Osteocyte (in vitro differentiated cells): ENCODE measurements around the gene ALPI. TPM values are rescaled to one million over a fixed set of nuclear protein-coding genes. Genes with fewer than 3 reads are reported as not detected.
A peak's percentile ranks its signal among the peaks of the same experiment; 100 is the strongest.

Source experiments
- DNase-seq: peaks from one replicate; pipeline ENCODE4 v3.0.0; 2021; ENCODE audit warnings: mixed read lengths; ENCODE audit not compliant: unreplicated experiment; ENCODE audit errors: extremely low spot score
- H3K27ac Mint-ChIP-seq: one replicate; pipeline ENCODE4 v1.8.0; 2021; ENCODE audit warnings: mild to moderate bottlenecking, mixed read lengths; ENCODE audit not compliant: unreplicated experiment
- H3K27me3 Mint-ChIP-seq: one replicate; pipeline ENCODE4 v1.8.0; 2021; ENCODE audit warnings: mixed read lengths; ENCODE audit not compliant: unreplicated experiment
- H3K36me3 Mint-ChIP-seq: one replicate; pipeline ENCODE4 v1.8.0; 2021; ENCODE audit warnings: mixed read lengths; ENCODE audit not compliant: unreplicated experiment
- H3K4me1 Mint-ChIP-seq: one replicate; pipeline ENCODE4 v1.8.0; 2021; ENCODE audit warnings: mixed read lengths; ENCODE audit not compliant: unreplicated experiment
- H3K4me3 Mint-ChIP-seq: one replicate; pipeline ENCODE4 v1.8.0; 2021; ENCODE audit warnings: mild to moderate bottlenecking, moderate library complexity, mixed read lengths; ENCODE audit not compliant: unreplicated experiment
- H3K9me3 Mint-ChIP-seq: one replicate; pipeline ENCODE4 v1.8.0; 2021; ENCODE audit warnings: mixed read lengths; ENCODE audit not compliant: unreplicated experiment
- total RNA-seq: library from RNA; stranded (reverse); gene quantifications from 2 replicates; pipeline ENCODE4 v1.2.1, GENCODE V29; 2021
- TF ChIP-seq, protein P1 (sequence below): fragments of 200-600 bp; sonication (generic); IDR thresholded peaks from 2 replicates; pipeline ENCODE4 v1.5.0; 2021; ENCODE audit warnings: antibody characterized with exemption, mild to moderate bottlenecking, moderate library complexity

The ALPI gene
- total RNA-seq, 1 donor from 2014 or later = not detected

DNA sequence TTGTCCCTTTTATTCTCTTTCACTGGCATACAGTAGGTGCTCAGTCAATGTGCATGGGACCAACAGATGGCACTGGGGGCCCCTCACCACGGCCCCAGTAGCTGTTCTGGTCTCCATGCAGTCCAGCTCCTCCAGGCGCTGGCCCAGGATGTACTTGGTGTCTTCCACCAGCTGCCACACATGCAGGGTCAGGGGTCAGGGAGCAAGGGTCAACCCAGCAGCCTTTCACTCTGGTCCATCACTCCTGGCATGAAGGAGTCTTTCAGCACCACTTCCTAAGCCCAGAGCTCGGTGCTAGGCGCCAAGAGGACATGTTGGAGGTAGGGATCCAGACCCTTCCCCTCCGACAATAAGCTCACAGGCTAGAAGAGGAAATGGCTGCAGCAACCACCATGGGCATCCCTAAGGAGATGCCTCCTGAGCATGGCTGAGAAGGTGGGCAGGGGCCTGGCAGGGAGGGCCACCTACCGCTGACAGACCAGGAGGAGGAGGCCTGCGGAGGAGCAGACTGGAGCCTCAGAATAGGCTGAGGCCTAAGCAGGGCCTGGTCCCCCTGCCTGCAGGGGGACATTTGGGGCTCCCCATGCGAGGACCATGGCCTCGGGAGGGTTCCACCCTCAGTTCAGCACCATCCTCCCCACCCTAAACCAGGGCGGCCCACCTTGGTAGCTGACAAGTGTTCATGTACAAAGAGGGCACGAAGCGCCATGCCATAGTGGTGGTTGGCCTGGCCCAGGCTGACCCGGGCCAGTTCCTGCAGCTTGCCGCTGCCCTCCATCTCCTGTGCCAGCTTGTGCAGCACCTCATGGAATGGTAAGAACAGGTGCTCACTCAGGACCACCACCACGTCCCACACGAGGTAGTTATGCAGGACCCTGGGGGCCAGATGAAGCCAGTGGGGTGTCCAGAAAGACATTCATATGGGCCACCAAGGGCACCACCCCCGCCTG, 39.2 kb upstream of the ALPI start:
- H3K4me3 Mint-ChIP-seq = no peak overlapping the region
- TF ChIP-seq, protein P1, sequence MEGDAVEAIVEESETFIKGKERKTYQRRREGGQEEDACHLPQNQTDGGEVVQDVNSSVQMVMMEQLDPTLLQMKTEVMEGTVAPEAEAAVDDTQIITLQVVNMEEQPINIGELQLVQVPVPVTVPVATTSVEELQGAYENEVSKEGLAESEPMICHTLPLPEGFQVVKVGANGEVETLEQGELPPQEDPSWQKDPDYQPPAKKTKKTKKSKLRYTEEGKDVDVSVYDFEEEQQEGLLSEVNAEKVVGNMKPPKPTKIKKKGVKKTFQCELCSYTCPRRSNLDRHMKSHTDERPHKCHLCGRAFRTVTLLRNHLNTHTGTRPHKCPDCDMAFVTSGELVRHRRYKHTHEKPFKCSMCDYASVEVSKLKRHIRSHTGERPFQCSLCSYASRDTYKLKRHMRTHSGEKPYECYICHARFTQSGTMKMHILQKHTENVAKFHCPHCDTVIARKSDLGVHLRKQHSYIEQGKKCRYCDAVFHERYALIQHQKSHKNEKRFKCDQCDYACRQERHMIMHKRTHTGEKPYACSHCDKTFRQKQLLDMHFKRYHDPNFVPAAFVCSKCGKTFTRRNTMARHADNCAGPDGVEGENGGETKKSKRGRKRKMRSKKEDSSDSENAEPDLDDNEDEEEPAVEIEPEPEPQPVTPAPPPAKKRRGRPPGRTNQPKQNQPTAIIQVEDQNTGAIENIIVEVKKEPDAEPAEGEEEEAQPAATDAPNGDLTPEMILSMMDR = no peak
- peaks cover 16% of the 10 kb centered on the region for H3K4me1 Mint-ChIP-seq
- H3K27me3 Mint-ChIP-seq = peaks cover 44% of the 10 kb centered on the region
- no peak for DNase-seq
- no peak overlapping the region for H3K27ac Mint-ChIP-seq
- H3K9me3 Mint-ChIP-seq = no peaks in the 10 kb centered on the region
- H3K36me3 Mint-ChIP-seq = no peaks in the 10 kb centered on the region

DNA sequence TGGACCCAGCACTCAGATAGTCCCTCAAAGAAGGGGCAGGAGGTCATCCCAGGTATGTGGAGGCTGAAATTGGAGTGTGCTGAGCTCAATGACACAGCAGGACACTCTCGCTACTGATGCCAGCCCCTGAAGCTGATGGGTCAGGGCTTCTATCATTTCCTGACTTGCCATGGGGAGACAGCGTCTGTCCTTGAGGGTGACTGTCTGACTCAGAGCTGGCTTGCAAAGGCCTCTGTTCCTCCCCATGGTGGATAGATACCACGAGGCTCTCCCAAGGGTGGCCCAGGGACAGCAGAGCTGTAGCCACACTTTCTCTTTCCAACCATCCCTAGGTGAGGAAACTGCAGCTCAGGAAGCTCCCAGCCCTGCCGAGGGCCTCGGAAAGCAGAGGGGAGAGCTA, 38.5 kb upstream of the ALPI start:
- H3K36me3 Mint-ChIP-seq = peaks cover under 1% of the 10 kb centered on the region
- peaks cover 49% of the 10 kb centered on the region for H3K27me3 Mint-ChIP-seq
- TF ChIP-seq, protein P1 = no peak
- H3K9me3 Mint-ChIP-seq = peaks cover under 1% of the 10 kb centered on the region
- DNase-seq = no peak
- no peak overlapping the region for H3K4me3 Mint-ChIP-seq
- peaks cover 17% of the 10 kb centered on the region for H3K4me1 Mint-ChIP-seq
- H3K27ac Mint-ChIP-seq = no peak overlapping the region

DNA sequence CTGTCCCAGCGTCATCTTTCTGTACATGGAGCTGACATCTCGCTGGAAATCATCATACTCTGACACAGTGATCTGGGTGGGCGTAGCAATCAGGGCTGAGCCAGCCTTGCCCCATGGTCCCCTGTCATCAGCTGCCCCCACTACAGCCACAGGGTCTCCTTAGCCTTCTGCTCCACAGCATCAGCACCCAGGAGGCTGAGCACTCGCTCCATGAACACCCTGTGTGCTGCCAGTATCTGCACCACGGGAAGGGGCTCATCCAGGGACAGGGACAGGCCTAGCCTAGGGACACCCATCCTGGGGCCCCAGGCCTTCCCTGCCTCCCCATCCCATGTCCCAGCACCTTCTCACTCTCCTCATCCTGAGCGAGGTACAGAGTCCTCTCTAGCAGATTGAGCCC, 37.9 kb upstream of the ALPI start:
- Mint-ChIP-seq H3K27ac (no peak overlapping the region), H3K9me3 (peaks cover 5% of the 10 kb centered on the region), H3K4me3 (peak overlapping the region; percentile 77), H3K27me3 (peaks cover 49% of the 10 kb centered on the region), H3K36me3 (peaks cover 3% of the 10 kb centered on the region), H3K4me1 (peaks cover 17% of the 10 kb centered on the region)
- no peak for DNase-seq
- TF ChIP-seq, protein P1 = no peak

DNA sequence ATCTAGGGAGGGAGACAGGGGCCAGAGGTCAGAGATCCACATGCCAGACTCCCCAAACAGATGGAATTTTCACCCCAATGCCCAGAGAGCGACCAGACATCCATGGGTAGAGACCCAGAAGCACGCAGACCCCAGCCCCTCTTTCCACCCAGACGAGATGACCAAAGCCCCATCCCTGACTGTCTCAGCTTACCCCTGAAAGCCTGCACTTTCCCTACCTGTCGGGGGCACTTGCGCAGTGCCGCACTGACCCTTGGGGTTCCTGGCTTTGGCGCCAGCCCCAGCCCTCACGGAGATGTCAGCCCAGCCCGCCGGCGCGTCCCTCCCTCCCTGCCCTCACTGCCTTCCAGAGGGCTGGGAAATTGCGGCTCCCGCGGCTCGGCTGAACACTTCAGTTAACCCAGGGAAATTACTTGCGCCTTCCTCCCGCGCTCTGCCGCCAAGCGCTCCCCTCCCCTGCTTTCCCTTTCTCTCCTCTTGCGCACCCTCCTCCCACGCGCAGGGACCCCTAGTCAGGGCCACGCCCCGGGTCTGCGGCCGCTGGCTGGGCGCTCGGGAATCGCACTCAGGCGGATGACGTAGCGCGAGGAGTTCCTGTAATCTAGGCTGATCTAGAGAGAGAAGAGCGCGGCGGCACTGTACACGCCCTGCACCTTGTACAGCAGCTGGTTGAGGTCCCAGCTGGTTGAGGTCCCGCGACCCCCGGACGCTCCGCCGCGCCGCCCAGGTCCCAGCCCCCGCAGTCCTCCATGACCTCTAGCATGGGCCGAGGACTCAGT, 37.3 kb upstream of the ALPI start:
- peaks cover 49% of the 10 kb centered on the region for H3K27me3 Mint-ChIP-seq
- H3K4me1 Mint-ChIP-seq = peaks cover 17% of the 10 kb centered on the region
- H3K36me3 Mint-ChIP-seq = peaks cover 3% of the 10 kb centered on the region
- H3K27ac Mint-ChIP-seq = no peak overlapping the region
- H3K4me3 Mint-ChIP-seq = peak overlapping the region; percentile 77
- DNase-seq = no peak
- TF ChIP-seq, protein P1 = no peak
- H3K9me3 Mint-ChIP-seq = peaks cover 5% of the 10 kb centered on the region
